ENCODE data around the gene PIGA.

Gene PIGA

GRCh38 chrX:15335135-15336022 is at the start of gene PIGA:
PIGA (minus strand) TSS chrX:15335523; CDS start chrX:15331930, 3,593 bp downstream.
- peak; percentile 72 for DNase-seq

GRCh38 chrX:15384304-15384703 is 49.0 kb upstream of the PIGA start, which contains the start of gene VEGFD:
VEGFD (minus strand) TSS chrX:15384413; CDS start chrX:15383946, 467 bp downstream.
- no peak for DNase-seq

- DNase-seq, result no peak
Measured at GRCh38 chrX:15382813-15383212, 47.5 kb upstream of the PIGA start.

GRCh38 chrX:15376956-15377355 is 41.6 kb upstream of the PIGA start:
- no peak for DNase-seq

- DNase-seq, result no peak
Measured at GRCh38 chrX:15373976-15374375, 38.7 kb upstream of the PIGA start.

GRCh38 chrX:15366506-15367352 is 31.4 kb upstream of the PIGA start:
- no peak for DNase-seq

- no peak for DNase-seq
Measured at GRCh38 chrX:15359701-15360100, 24.4 kb upstream of the PIGA start.

- DNase-seq, result no peak
Measured at GRCh38 chrX:15358533-15358932, 23.2 kb upstream of the PIGA start.

- no peak for DNase-seq
Measured at GRCh38 chrX:15356444-15356843, 21.1 kb upstream of the PIGA start.

- no peak for DNase-seq
Measured at GRCh38 chrX:15350329-15350996, 15.1 kb upstream of the PIGA start.

GRCh38 chrX:15349046-15349445 is 13.7 kb upstream of the PIGA start:
- DNase-seq, result no peak

- DNase-seq, result no peak
Measured at GRCh38 chrX:15345976-15346375, 10.7 kb upstream of the PIGA start.

GRCh38 chrX:15344106-15344505 is 8.8 kb upstream of the PIGA start:
- DNase-seq, result no peak

- no peak for DNase-seq
Measured at GRCh38 chrX:15343075-15343476, 7.8 kb upstream of the PIGA start.

GRCh38 chrX:15340867-15341266 is 5.5 kb upstream of the PIGA start:
- no peak for DNase-seq

GRCh38 chrX:15336023-15336413 is 695 bp upstream of the PIGA start:
- DNase-seq, result peak; percentile 40

- DNase-seq, result peak; percentile 0
Measured at GRCh38 chrX:15334561-15334960, 762 bp downstream of the PIGA start.

GRCh38 chrX:15328821-15329220 is 6.5 kb downstream of the PIGA start:
- no peak for DNase-seq

- no peak for DNase-seq
Measured at GRCh38 chrX:15328131-15328530, 7.2 kb downstream of the PIGA start.

- DNase-seq, result no peak
Measured at GRCh38 chrX:15322472-15322871, 12.9 kb downstream of the PIGA start.

GRCh38 chrX:15322072-15322471 is 13.3 kb downstream of the PIGA start:
- DNase-seq, result no peak

- no peak for DNase-seq
Measured at GRCh38 chrX:15321447-15321846, 13.9 kb downstream of the PIGA start.

GRCh38 chrX:15320297-15320696 is 15.0 kb downstream of the PIGA start:
- DNase-seq, result no peak
